Measurements from ENCODE around the gene NAA80.

GRCh38 chr3:50279255-50280016, 19.8 kb downstream of the NAA80 start:
- TF ChIP-seq CTCF (IDR thresholded peaks at IDR 0.05; ENCODE audit: control extremely low read depth in 1 of 3, insufficient read depth in 1 of 3, low read depth in 1 of 3, low read length in 3 of 3) (no peak), BRCA1 (IDR thresholded peaks at IDR 0.05; ENCODE audit: low read depth, low read length) (no peak), RXRA (IDR thresholded peaks at IDR 0.05; ENCODE audit: insufficient read depth, low read depth, low read length) (no peak)

Data from H1 (cell line).